Stimulated activated CD4-positive, alpha-beta T cell treated with anti-CD3 and anti-CD28 coated beads, TNF-alpha, amount 100 ng/mL, for 1 hour (primary cell): Measurements from ENCODE around the gene NAA35.
A peak's percentile ranks its signal among the peaks of the same experiment; 100 is the strongest.
"Not testable (repeated sequence)": the region's sequence is repeated elsewhere in the genome, so short reads cannot be mapped to it uniquely, and the experiment has no call there.

Source experiments
- DNase-seq, 3 donors: peaks; one replicate each; pipeline ENCODE4 v3.0.0-alpha.2; 2020; ENCODE audit warnings: low read depth in 3 of 3, low spot score in 1 of 3

NAA35 gene

GRCh38 chr9:85940832-85941621 is at the start of gene NAA35:
NAA35 (plus strand) TSS chr9:85941146; CDS start chr9:85942160, 1,014 bp downstream.
- peak; percentile 97 to 99 (median 97) for DNase-seq

DNA sequence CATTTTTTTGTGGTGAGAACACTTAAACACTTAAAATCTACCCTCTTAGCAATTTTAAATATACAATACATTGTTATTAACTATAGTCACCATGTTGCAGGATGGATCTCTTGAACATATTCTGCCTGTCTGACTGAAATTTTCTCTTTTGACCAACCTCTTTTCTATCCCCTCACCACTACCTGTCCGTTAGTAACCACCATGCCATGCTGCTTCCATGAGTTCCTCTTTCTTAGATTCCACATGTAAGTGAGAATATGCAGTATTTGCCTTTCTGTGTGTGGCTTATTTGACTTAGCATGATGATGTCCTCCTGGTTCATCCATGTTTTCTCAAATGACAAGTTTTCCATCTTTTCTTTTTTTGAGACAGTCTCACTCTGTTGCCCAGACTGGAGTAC is 48.5 kb upstream of the NAA35 start:
- DNase-seq = no peak

DNA sequence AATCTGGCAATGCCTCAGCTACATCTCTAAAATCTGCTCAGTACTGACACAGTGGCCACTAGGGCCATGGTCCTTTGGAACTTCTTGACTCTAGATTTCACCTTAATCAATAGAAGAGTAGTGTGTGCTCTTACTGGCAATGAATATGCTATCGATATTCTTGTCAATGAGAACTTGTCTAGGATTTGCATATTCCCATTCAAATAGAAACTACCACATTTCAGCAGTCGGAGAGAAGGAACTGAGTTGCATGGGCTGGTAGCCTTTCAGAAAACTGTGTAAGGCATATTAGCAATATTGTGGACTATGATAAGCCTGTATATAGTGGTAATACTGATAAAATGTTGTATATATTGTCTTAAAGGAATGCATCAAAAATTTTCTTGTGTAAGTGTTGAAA is 45.3 kb upstream of the NAA35 start:
- no peak for DNase-seq

DNA sequence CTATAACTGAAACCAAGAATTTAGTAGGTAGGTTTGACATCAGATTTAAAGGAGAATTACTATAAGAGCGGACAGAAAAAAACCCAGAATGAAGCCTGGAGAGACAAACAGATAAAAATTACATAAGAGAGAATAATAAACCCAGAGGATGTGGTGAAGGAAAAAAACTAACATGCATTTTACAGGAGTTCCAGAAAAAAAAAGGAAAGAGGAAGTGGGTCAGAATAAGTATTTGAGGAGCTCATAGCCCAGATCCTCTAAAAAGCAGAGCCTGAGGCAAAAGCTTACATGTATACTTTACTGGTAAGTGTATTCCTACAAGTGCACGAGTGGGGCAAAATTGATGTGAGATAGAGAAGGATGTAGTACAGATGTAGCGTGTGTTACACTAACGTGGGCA is 43.1 kb upstream of the NAA35 start:
- no peak for DNase-seq

- DNase-seq = no peak
Measured at GRCh38 chr9:85898332-85898731, 42.6 kb upstream of the NAA35 start.

DNA sequence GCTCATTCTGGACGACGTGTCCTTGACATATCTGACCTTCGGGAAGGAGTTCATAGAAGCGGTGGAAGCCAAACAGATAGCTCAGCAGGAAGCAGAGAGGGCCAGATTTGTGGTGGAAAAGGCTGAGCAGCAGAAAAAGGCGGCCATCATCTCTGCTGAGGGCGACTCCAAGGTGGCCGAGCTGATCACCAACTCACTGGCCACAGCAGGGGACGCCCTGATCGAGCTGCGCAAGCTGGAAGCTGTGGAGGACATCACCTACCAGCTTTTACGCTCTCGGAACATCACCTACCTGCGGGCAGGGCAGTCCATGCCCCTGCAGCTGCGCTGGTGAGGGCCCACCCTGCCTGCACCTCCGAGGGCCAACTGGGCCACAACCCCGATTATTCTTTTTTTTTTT is 41.6 kb upstream of the NAA35 start:
- no peak for DNase-seq

DNA sequence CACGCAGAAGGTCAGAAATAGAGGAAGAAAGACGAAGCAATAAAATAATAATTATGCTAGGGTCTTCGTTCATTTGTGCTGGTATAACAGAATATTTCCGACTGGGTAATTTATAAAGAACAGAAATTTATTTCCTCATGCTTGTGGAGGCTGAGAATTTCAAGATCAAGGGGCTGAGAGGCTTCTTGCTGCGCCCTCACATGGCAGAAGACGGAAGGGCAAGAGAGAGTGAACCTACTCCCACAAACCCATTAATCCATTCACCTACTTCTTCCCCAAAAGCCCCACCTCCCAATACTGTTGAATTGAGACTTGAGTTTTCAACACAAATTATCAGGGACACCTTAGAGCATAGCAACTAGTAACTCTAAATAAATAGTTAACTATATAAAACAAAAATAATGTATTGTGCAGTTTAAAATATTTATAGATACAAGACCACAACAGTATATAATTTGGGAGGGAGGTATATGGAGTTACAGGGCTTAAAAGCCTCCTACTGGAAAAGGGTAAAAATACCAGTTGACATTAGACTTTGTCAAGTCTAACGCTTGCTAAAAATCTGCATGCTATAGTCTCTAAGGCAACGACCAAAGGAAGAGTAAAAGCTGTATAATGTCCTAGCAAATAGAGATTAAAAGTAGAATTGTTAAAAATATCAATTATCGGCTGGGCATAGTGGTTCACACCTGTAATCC is 40.3 kb upstream of the NAA35 start:
- peak in 1 of 3 donors; percentile 7 for DNase-seq

DNA sequence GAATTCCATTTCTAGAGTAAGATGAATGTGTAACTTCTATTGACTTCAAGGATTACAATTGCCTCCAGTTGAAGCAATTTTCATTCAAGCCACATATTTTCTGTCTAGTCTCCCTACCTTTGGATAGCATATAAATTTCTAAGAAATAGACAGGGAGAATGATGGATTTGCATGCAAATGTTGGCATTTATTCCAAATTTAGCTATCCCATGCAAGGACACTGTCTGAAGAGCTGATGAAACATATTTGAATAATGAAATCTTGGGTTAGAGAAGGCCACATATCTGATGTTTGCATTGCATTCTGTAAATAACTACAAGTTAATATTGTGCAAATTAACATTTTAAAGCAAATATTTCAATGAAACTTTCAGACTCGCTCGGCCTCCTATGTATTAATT is 36.0 kb upstream of the NAA35 start:
- no peak for DNase-seq

- no peak for DNase-seq
Measured at GRCh38 chr9:85905957-85906356, 35.0 kb upstream of the NAA35 start.

DNA sequence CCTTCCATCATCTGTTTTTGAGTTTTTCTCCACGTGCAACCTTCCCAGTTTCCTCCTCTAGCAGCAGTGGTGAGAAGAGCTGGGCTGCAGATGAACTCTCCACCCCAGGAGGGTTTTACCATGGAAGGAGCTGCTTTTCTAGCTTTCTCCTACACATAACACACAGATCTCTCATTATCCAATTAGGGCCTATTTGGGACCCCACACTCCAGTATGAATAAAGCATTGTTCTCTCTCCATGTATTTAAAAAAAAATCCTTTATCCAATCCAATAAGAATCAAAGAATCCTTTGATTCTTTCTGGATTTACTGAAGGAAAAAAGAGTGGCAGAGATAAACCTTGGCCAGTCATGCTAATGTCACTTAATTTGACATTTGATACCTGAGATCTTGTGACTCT is 31.6 kb upstream of the NAA35 start:
- DNase-seq = no peak

DNA sequence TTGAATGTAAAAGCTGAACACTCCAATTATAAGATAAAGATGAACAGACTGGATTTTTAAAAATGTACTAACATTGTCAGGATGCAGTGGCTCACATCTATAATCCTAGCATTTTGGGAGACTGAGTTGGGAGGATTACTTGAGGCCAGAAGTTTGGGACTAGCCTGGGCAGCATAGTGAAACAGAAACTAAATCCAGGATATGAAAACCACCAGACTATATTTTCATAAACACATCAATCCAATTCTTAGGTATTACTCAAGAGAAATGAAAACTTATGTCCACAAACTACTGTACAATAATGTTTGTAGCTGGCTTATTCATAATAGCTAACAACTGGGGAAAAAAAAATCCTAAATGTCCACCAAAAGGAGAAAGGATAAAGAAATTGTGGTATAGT is 26.8 kb upstream of the NAA35 start:
- no peak for DNase-seq

- DNase-seq = no peak
Measured at GRCh38 chr9:85917756-85918155, 23.2 kb upstream of the NAA35 start.

DNA sequence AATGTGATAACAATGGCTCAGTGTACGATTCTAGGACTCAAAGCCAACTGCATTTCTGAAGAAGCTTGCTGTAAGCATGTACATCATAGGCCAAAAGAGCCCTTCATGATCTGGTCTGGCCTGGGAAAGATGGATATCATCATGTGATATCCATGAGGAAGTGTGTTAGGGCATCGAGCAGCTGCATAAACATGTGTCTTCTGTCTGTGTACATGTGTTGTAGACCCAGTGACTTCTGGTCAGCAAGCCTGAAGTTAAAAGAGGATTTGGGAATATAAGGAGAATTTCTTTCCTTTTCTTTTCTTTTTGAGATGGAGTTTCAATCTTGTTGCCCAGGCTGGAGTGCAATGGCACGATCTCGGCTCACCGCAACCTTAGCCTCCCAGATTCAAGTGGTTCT is 15.5 kb upstream of the NAA35 start:
- DNase-seq = no peak

- no peak for DNase-seq
Measured at GRCh38 chr9:85927076-85927475, 13.9 kb upstream of the NAA35 start.

DNA sequence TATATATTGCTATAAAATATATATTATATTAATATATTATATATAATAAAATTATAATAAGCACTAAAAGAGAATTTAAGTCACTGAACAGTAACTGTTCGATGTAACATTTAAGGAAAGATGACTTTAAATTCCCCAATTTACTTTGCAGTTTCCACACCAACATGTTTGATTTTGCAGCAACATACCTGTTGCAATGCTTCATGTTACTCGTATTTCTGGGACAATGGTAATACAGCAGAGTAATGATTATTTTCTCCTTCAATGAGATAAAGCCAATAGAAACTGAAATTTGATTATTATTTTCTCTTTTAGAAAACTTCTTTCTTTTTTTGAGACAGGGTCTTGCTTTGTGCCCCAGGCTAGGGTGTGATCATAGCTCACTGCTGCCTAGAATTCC is 9.5 kb upstream of the NAA35 start:
- DNase-seq = no peak

GRCh38 chr9:85935950-85936349 is 5.0 kb upstream of the NAA35 start:
- DNase-seq = not testable (repeated sequence)

- DNase-seq = no peak
Measured at GRCh38 chr9:85940275-85940831, 593 bp upstream of the NAA35 start.

DNA sequence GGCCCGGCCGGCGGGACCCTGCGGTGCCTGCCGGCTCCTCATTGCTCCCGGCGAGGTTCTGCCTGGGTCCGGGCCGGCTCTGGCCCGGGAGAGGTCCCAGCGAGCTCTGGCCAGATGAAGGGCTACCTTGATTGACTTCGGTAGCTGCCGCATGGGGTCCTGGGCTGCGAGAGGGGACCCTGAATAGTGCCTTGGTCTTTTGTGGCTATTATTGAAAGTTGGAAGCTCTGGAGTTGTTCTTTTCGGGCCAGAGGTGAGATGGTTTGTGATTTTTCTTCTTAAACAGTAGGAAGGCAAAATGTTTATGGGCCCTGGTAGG is 635 bp downstream of the NAA35 start:
- DNase-seq = no peak

- no peak for DNase-seq
Measured at GRCh38 chr9:85941966-85942912, 1.3 kb downstream of the NAA35 start.

GRCh38 chr9:85942913-85943709 is 2.2 kb downstream of the NAA35 start:
- DNase-seq = no peak
